Mesenchymal stem cell (in vitro differentiated cells and primary cell): ENCODE measurements around the gene MAP4K4.

ENCODE experiments used
- DNase-seq: peaks from one replicate; pipeline ENCODE4 v3.0.0-alpha.2; 2013
- H2AFZ ChIP-seq: one replicate; pipeline ENCODE4 v1.6.1; 2013; ENCODE audit warnings: low read depth, mild to moderate bottlenecking, control low read depth, inconsistent platforms, low read length, moderate library complexity
- H2AK5ac ChIP-seq: 2 replicates; pipeline ENCODE4 v1.6.1; 2013; ENCODE audit warnings: low read length, moderate library complexity, mild to moderate bottlenecking, inconsistent platforms; ENCODE audit not compliant: severe bottlenecking
- H2BK120ac ChIP-seq: one replicate; pipeline ENCODE4 v1.6.1; 2013; ENCODE audit warnings: low read depth, mild to moderate bottlenecking, inconsistent platforms, low read length, moderate library complexity
- H2BK12ac ChIP-seq, 2 experiments: one replicate each; pipeline ENCODE4 v1.6.1; 2013; ENCODE audit warnings: inconsistent platforms in 2 of 2, low read length in 2 of 2, mild to moderate bottlenecking in 2 of 2, moderate library complexity in 2 of 2, control low read depth in 1 of 2
- H2BK15ac ChIP-seq: one replicate; pipeline ENCODE4 v1.6.1; 2013; ENCODE audit warnings: mild to moderate bottlenecking, low read depth, inconsistent platforms; ENCODE audit not compliant: poor library complexity, severe bottlenecking
- H2BK5ac ChIP-seq: 2 replicates; pipeline ENCODE4 v1.6.1; 2013; ENCODE audit warnings: low read depth, mild to moderate bottlenecking, low read length, control low read depth, inconsistent platforms; ENCODE audit not compliant: poor library complexity, severe bottlenecking
- H3K14ac ChIP-seq, 2 experiments: one replicate each; pipeline ENCODE4 v1.6.1; 2013; ENCODE audit warnings: inconsistent platforms in 2 of 2, low read length in 2 of 2, control low read depth in 1 of 2, mild to moderate bottlenecking in 1 of 2, moderate library complexity in 1 of 2
- H3K18ac ChIP-seq, 2 experiments: one replicate each; pipeline ENCODE4 v1.6.1; 2013; ENCODE audit warnings: inconsistent platforms in 2 of 2, low read length in 2 of 2, control low read depth in 1 of 2, low read depth in 1 of 2, mild to moderate bottlenecking in 1 of 2
- H3K23ac ChIP-seq, 2 experiments: one replicate each; pipeline ENCODE4 v1.6.1; 2013; ENCODE audit warnings: inconsistent platforms in 2 of 2, low read length in 2 of 2, mild to moderate bottlenecking in 2 of 2, moderate library complexity in 2 of 2, control low read depth in 1 of 2
- H3K27ac ChIP-seq: 2 replicates; pipeline ENCODE4 v1.5.1; 2013; ENCODE audit warnings: mild to moderate bottlenecking, moderate library complexity, low read length, control low read depth, inconsistent platforms; ENCODE audit not compliant: poor library complexity, severe bottlenecking
- H3K27me3 ChIP-seq, 2 experiments: 2 replicates each; pipeline versions ENCODE4 v1.6.1 to v1.7.0; 2013; ENCODE audit warnings: low read length in 2 of 2, mild to moderate bottlenecking in 2 of 2, moderate library complexity in 2 of 2, control low read depth in 1 of 2, inconsistent platforms in 1 of 2; ENCODE audit not compliant: control insufficient read depth in 1 of 2, insufficient read depth in 1 of 2
- H3K36me3 ChIP-seq, 2 experiments: 2 replicates each; pipeline versions ENCODE4 v1.6.1 to v1.7.0; 2013; ENCODE audit warnings: low read length in 2 of 2, control low read depth in 1 of 2, inconsistent platforms in 1 of 2, low read depth in 1 of 2, mild to moderate bottlenecking in 1 of 2; ENCODE audit not compliant: insufficient read depth in 2 of 2, control insufficient read depth in 1 of 2
- H3K4ac ChIP-seq, 2 experiments: one replicate each; pipeline ENCODE4 v1.6.1; 2013; ENCODE audit warnings: inconsistent platforms in 2 of 2, low read length in 2 of 2, mild to moderate bottlenecking in 2 of 2, moderate library complexity in 2 of 2, control low read depth in 1 of 2, low read depth in 1 of 2
- H3K4me1 ChIP-seq: 2 replicates; pipeline ENCODE4 v1.6.1; 2013; ENCODE audit warnings: low read depth, low read length, control low read depth; ENCODE audit not compliant: control insufficient read depth, insufficient read depth
- H3K4me2 ChIP-seq: 2 replicates; pipeline ENCODE4 v1.6.1; 2013; ENCODE audit warnings: low read length, mild to moderate bottlenecking, inconsistent platforms; ENCODE audit not compliant: poor library complexity, severe bottlenecking
- H3K4me3 ChIP-seq, 2 experiments: 2 replicates each; pipeline versions ENCODE4 v1.5.1 to v1.7.0; 2013; ENCODE audit warnings: low read length in 2 of 2, mild to moderate bottlenecking in 2 of 2, control low read depth in 1 of 2, low read depth in 1 of 2; ENCODE audit not compliant: insufficient read depth in 1 of 2
- H3K79me1 ChIP-seq: replicated peaks from 2 replicates; pipeline ENCODE4 v1.6.1; 2013; ENCODE audit warnings: mild to moderate bottlenecking, control low read depth, low read length, inconsistent platforms; ENCODE audit not compliant: poor library complexity, severe bottlenecking
- H3K9ac ChIP-seq: 2 replicates; pipeline ENCODE4 v1.7.0; 2013; ENCODE audit warnings: mild to moderate bottlenecking, low read length, moderate library complexity
- H3K9me3 ChIP-seq: 2 replicates; pipeline ENCODE4 v1.7.0; 2013; ENCODE audit warnings: mild to moderate bottlenecking, low read length; ENCODE audit not compliant: control insufficient read depth
- H4K8ac ChIP-seq: one replicate; pipeline ENCODE4 v1.6.1; 2013; ENCODE audit warnings: inconsistent platforms, mild to moderate bottlenecking, low read length, moderate library complexity
- H4K91ac ChIP-seq: one replicate; pipeline ENCODE4 v1.6.1; 2013; ENCODE audit warnings: mild to moderate bottlenecking, low read length, inconsistent platforms
- WGBS: methylation state at CpG from one replicate; pipeline ENCODE4 v1.1.7; 2013; ENCODE audit warnings: mixed read lengths; 5-methylcytosine and 5-hydroxymethylcytosine counted together

The MAP4K4 gene

GRCh38 chr2:101718479-101718878 lies 21.0 kb downstream of the MAP4K4 start:
- Histone ChIP-seq H2BK120ac (no peak overlapping the region), H3K9me3 (no peaks in the 10 kb centered on the region), H3K23ac (no peak overlapping the region), H2AFZ (no peak overlapping the region), H4K91ac (no peak overlapping the region), H3K9ac (no peak overlapping the region), H3K27me3 (no peaks in the 10 kb centered on the region), H2BK5ac (no peak overlapping the region), H3K27ac (no peak overlapping the region), H3K79me1 (peaks cover 1% of the 10 kb centered on the region), H3K4ac (no peak overlapping the region), H3K4me2 (no peak overlapping the region), H3K36me3 (peaks cover 0 to 55% of the 10 kb centered on the region in 2 experiments), H3K18ac (no peak overlapping the region), H2AK5ac (no peak overlapping the region), H3K4me3 (no peak overlapping the region), H2BK15ac (no peak overlapping the region), H3K14ac (no peak overlapping the region), H2BK12ac (no peak overlapping the region), H4K8ac (no peak overlapping the region), H3K4me1 (peaks cover 6% of the 10 kb centered on the region)
- no peak for DNase-seq
- no CpG with 5 or more reads among the region's 1 CpG for WGBS

- no peaks in the 10 kb centered on the region for H3K9me3 ChIP-seq
- no peak overlapping the region for H2BK15ac ChIP-seq
- no peak overlapping the region for H2AK5ac ChIP-seq
- peaks cover 0 to 59% of the 10 kb centered on the region in 2 experiments for H3K36me3 ChIP-seq
- peaks cover 6% of the 10 kb centered on the region for H3K4me1 ChIP-seq
- no peak overlapping the region for H3K23ac ChIP-seq
- H2BK12ac ChIP-seq: no peak overlapping the region
- WGBS: 96% methylated on average over 1 of the region's 1 CpG
- peak overlapping the region; percentile 5 for H3K9ac ChIP-seq
- H3K4me2 ChIP-seq: no peak overlapping the region
- no peak overlapping the region for H3K14ac ChIP-seq
- no peak overlapping the region for H3K18ac ChIP-seq
- no peak overlapping the region for H2BK120ac ChIP-seq
- no peak for DNase-seq
- no peaks in the 10 kb centered on the region for H3K27me3 ChIP-seq
- no peak overlapping the region for H3K4me3 ChIP-seq
- H3K79me1 ChIP-seq: peaks cover 1% of the 10 kb centered on the region
- no peak overlapping the region for H3K4ac ChIP-seq
- H2AFZ ChIP-seq: no peak overlapping the region
- no peak overlapping the region for H4K91ac ChIP-seq
- H2BK5ac ChIP-seq: no peak overlapping the region
- peak overlapping the region; percentile 14 for H4K8ac ChIP-seq
- H3K27ac ChIP-seq: no peak overlapping the region
Observed at GRCh38 chr2:101718993-101719571, 21.6 kb downstream of the MAP4K4 start.

- H3K36me3 ChIP-seq: peaks cover 0 to 52% of the 10 kb centered on the region in 2 experiments
- H3K4me3 ChIP-seq: peak overlapping the region in 1 of 2 experiments; percentile 30
- H3K18ac ChIP-seq: no peak overlapping the region
- no peak overlapping the region for H3K4me2 ChIP-seq
- H3K23ac ChIP-seq: no peak overlapping the region
- H3K9ac ChIP-seq: peak overlapping the region; percentile 61
- DNase-seq: no peak
- WGBS: no CpG with 5 or more reads among the region's 1 CpG
- H3K4me1 ChIP-seq: peaks cover 6% of the 10 kb centered on the region
- H2AFZ ChIP-seq: no peak overlapping the region
- H3K27me3 ChIP-seq: no peaks in the 10 kb centered on the region
- no peak overlapping the region for H2BK120ac ChIP-seq
- no peaks in the 10 kb centered on the region for H3K9me3 ChIP-seq
- no peak overlapping the region for H2AK5ac ChIP-seq
- no peak overlapping the region for H2BK15ac ChIP-seq
- H4K91ac ChIP-seq: no peak overlapping the region
- peaks cover 1% of the 10 kb centered on the region for H3K79me1 ChIP-seq
- H2BK5ac ChIP-seq: no peak overlapping the region
- H4K8ac ChIP-seq: no peak overlapping the region
- H3K4ac ChIP-seq: no peak overlapping the region
- no peak overlapping the region for H3K14ac ChIP-seq
- no peak overlapping the region for H3K27ac ChIP-seq
- H2BK12ac ChIP-seq: no peak overlapping the region
Observed at GRCh38 chr2:101720732-101721131, 23.2 kb downstream of the MAP4K4 start.

- Histone ChIP-seq H3K27me3 (no peaks in the 10 kb centered on the region), H2BK120ac (no peak overlapping the region), H3K79me1 (no peaks in the 10 kb centered on the region), H3K9ac (no peak overlapping the region), H2BK15ac (no peak overlapping the region), H2AK5ac (no peak overlapping the region), H4K8ac (no peak overlapping the region), H3K4me2 (no peak overlapping the region), H3K36me3 (peaks cover 0 to 47% of the 10 kb centered on the region in 2 experiments), H4K91ac (no peak overlapping the region), H3K9me3 (no peaks in the 10 kb centered on the region), H3K14ac (no peak overlapping the region), H2AFZ (no peak overlapping the region), H3K4me1 (peaks cover 3% of the 10 kb centered on the region), H3K23ac (no peak overlapping the region), H2BK5ac (no peak overlapping the region), H3K4me3 (no peak overlapping the region), H3K27ac (no peak overlapping the region), H3K18ac (no peak overlapping the region), H2BK12ac (no peak overlapping the region), H3K4ac (no peak overlapping the region)
- 100% methylated on average over 3 of the region's 4 CpGs for WGBS
- DNase-seq: no peak
Observed at GRCh38 chr2:101722864-101723263, 25.4 kb downstream of the MAP4K4 start.
